HG03565 (cell line): Measurements from ENCODE around the gene ZNF785.
"Not testable (repeated sequence)": the region's sequence is repeated elsewhere in the genome, so short reads cannot be mapped to it uniquely, and the experiment has no call there.

Experiments used
- ATAC-seq: cut with Tn5 transposase; IDR thresholded peaks from one replicate; pipeline ENCODE4 v1.9.1; 2021; ENCODE audit warnings: mild to moderate bottlenecking, moderate library complexity; ENCODE audit not compliant: unreplicated experiment

Gene ZNF785

DNA sequence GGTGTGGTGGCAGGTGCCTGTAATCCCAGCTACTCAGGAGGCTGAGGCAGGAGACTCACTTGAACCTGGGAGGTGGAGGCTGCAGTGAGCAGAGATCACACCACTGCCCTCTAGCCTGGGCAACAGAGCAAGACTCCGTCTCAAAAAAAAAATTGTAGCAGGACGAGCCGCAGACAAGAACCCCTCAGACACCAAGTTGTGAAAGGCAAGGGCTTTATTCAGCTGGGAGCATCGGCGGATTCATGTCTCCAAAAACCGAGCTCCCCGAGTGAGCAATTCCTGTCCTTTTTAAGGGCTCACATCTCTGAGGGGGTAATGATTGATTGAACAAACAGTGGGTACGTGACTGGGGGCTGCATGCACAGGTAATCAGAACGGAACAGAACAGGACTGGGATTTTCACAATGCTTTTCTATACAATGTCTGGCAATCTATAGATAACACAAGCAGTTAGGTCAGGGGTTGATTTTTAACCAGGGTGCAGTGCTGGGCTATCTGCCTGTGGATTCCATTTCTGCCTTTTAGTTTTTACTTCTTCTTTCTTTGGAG, 44.5 kb downstream of the ZNF785 start:
- not testable (repeated sequence) for ATAC-seq

DNA sequence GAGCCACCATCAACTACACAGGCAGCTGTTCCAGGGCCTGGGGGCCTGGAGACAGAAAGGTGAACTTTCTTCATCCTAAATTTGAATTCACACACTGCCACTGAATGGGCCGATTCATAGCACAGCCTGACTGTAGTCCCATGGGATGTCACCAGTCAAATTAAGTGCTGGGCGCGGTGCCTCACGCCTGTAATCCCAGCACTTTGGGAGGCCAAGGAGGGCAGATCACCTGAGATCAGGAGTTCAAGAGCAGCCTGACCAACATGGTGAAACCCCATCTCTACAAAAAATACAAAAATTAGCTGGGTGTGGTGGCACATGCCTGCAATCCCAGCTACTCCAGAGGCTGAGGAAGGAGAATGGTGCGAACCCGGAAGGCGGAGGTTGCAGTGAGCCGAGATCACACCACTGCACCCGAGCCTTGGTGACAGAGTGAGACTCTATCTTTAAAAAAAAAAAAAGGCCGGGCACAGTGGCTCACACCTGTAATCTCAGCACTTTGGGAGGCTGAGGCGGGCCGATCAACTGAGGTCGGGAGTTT, 45.4 kb downstream of the ZNF785 start:
- not testable (repeated sequence) for ATAC-seq

DNA sequence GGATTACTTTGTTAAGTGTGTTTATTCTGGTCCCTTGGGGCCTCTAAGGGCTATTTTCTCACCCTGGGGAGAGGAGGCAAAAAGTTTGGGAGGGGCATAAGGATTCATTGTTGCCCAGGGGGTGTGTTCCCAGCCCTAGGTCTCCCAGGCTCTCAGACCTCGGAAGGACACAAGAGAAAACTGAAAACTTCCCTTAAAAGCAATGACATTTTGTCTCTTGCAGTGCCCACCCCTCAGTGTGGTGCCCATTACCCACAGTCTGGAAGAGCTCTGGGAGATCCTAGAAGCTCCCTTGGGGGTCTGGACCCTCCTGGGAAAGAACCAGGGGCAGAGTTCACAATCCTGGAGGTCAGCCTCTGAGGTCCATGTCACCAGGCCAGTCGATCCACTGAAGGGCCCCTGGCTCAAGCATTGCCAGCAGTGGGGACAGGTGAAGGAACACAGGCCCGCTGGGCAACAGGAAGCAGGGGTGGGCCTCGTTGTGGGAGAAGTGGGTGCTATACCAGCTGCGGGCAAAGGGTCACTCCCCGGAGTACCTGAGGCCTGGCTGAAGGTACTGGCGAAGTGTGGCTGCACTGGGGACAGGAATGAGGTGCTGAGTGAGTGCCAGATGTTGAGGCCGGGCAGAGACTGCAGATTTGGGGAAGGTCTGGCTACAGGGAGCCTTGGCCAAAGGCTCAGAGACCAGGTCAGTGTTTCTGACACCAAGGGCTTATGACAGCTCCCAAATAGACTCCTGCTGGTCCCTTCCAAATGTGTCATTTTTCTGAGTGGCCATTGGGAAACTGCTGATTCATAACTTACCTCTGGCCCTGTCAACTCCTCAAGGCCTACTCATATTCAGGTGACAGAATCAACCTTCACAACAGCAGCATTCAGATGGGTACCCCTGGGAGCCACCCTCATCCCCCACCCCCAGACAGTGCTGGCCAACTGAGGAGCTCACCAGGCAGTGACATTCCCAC, 46.2 kb downstream of the ZNF785 start:
- ATAC-seq = no peak

DNA sequence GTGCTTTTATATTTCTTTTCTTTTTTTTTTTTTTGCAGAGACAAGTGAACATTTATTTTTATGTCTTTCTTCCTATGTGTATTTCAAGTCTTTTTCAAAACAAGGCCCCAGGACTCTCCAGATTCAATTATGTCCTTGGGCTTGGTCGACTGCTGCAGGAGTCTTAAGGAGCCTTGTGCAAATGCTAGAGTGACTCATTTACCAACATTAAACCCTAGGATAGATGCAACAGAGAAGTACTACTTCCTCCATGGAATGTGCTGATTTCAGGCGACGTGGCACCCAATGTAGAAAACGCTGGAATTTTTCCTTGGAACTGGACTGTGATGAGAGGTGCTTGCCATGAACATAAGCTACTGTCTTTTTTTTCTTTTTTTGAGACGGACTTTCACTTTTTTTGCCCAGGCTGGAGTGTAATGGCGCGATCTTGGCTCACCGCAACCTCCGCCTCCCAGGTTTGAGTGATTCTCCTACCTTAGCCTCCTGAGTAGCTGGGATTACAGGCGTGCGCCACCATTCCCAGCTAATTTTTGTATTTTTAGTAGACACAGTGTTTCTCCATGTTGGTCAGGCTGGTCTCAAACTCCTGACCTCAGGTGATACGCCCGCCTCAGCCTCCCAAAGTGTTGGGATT, 49.0 kb downstream of the ZNF785 start:
- ATAC-seq = not testable (repeated sequence)

DNA sequence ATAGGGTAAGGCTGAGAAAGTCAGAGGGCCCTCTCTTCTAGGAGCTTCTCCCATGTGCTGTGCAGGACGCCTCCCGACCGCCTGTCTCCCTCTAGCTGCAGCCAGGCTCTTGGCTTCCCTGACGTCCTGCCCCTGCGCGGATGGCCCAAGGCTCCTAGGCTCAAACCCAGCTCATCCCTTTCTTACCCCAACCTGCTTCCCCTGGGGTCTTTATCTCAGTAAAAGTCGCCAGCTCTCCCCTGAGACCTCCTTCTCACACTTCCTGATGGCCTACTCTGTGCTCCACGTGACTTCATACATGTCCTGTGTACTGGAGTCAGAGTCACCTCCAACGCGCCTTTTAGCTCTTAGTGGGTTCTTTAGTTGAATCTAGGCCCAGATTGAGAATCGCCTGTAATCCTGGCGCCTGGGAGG, 49.7 kb downstream of the ZNF785 start:
- no peak for ATAC-seq

DNA sequence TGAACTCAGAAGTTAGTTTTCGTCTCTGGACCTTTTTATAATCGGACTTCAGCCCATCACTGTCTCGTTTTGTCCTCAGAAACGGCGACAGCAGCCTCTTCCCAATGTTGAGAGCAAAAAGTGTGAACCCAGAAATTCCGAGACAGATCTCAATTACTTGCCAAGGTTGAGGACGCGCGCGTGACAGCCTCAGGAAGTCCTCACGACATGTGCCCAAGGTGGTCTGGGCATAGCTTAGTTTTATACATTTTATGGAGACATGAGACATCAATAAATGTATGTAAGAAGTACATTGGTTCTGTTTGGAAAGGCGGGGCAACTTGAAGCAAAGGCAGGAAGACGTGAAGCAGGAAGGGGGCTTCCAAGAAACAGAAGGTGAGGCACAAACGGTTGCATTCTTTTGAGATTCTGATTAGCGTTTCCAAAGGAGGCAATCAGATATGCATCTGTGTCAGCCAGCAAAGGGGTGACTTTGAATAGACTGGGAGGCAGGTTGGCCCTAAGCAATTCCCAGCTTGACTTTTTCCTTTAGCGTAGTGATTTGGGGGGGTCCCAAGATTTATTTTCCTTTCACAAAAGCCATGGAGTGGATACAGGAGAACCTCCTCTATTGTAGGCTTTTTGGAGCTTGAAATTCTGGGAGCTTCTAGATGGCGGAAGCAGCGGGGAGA, 50.3 kb downstream of the ZNF785 start:
- peak; percentile 3 for ATAC-seq

DNA sequence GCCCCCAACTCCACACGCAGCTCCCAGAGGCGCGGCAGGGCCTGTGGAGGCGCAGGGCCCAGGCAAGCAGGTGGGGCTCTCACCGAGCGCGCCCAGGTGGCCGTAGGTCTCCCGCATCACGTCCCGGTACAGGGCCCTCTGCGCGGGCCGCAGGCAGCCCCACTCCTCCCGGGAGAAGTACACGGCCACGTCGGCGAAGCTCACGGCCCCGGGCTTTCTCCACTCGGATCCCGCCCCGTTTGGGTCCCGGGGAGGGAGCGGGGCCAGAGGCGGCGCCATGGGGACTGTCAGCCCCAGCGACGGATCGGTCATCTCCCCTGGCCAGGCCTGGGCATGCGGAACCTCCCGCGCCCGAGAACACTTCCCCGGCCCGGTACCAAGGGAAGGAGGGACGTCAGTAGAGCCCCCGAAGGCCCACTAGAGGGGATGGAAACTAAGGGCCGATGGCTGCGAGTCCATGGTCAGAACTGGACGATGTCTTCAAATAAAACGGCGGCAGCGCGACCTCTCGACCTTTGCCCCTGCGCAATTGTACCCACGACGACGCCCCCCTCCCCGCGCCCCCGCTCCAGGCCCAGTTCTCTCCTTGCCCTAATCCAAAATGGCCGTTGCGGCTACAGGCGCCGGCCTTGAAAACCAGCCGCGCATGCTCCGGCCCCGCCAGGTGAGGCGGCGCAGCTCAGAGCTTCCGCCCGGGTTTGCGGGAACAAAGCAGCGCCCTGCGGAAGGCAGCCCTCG, 51.0 kb downstream of the ZNF785 start, which contains the start of gene ZNF747:
Gene ZNF747 (minus strand): TSS at position 491 of the 738 bp plus-strand sequence. CDS start 179 bp downstream, at position 312.
- peak; percentile 60 for ATAC-seq

DNA sequence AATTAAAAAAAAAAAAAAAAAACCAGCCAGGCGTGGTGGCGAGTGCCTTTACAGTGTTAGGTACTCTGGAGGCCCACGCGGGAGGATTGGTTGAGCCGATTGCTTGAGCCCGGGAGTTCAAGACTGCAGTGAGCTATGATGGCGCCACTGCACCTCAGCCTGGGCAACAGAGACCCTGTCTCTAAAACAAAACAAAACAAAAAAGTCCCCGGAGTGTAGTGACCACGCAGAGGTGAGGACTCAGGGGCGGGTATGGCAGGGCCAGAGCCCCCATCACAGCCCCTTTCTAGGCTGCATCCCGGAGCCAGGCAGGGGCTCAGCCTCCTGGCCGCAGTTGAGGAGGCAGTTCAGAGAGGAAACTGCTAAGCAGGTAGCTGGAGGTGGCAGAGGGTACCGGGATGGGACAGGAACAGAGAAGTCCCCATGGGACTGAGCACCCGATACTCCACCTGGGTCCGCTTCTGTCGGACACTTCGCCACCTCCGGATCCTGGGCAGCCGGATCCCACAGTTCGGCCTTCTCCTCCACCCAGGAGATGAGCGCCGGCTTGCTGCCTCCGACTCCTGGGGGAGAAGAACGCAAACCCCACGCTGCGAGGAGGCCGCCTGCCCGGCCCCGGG, 51.6 kb downstream of the ZNF785 start:
- peak; percentile 14 for ATAC-seq

DNA sequence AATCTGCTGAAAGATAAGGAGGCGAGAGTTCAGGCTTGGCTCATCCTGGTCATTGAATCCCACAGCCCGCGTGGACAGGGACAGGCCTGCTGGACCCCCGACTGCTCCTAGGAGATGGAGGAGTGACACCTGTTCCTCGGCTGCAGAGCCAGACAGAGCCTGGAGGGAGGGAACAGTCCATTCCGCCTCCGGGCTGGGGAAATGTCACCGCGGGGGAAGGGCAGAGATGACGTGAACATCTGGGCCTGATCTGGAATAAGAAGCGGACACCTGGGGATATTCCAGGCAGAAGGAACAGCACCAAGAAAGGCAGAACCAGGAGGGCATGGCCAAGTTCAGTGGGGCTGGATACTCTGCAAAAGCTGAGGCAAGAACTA, 52.4 kb downstream of the ZNF785 start:
- ATAC-seq = no peak

DNA sequence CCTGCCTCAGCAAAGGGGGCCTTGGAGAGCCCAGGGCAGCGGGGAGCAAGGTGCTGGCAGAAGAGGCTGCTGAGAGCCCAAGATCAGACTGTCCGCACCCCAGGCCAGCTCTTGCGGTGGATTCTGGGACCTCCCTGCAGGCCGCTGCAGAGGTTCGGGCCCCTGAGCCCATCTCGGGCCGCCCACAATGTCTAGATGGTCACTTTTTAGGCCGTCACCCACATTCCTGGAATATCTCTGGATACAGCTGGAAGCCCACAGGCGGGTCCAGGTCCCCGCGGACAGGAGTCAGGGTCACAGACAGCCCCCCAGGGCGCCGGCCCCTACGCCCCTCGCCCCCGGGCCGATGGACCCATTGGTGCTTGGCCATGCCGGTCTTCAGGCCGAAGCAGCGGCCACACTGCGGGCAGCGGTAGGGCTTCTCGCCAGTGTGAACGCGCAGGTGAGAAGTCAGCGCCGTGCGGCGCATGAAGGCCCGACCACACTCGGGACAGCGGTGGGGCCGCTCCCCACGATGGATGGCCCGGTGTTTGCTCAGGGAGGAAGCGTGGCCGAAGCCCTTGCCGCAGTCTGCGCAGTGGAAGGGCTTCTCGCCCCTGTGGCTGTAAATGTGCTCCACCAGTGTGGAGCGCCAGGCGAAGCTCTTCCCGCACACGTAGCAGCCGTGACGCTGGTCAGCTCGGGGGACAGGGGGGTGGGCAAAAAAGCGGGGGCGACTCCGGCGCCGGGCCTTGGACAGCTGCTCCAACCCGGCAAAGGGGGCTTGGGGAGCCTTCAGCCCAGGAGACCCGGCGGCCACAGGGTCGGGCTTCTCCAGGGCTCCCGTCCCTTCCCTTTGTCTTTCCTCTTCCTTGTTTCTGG, 53.0 kb downstream of the ZNF785 start:
- ATAC-seq = no peak
